A549 treated with DMSO at 1 μM for 4 hours (cell line): Measurements from ENCODE around the gene SLCO4C1. TPM values are rescaled to one million over a fixed set of nuclear protein-coding genes. Genes with fewer than 3 reads are reported as not detected.

Experiments
- total RNA-seq: library from RNA; stranded (reverse); fragments of 200-300 nt; extraction: Qiagen RNA extraction; gene quantifications from 5 replicates; pipeline ENCODE4 v1.2.3, GENCODE V29; 2022; ENCODE audit warnings: low read depth

Gene SLCO4C1, protein sequence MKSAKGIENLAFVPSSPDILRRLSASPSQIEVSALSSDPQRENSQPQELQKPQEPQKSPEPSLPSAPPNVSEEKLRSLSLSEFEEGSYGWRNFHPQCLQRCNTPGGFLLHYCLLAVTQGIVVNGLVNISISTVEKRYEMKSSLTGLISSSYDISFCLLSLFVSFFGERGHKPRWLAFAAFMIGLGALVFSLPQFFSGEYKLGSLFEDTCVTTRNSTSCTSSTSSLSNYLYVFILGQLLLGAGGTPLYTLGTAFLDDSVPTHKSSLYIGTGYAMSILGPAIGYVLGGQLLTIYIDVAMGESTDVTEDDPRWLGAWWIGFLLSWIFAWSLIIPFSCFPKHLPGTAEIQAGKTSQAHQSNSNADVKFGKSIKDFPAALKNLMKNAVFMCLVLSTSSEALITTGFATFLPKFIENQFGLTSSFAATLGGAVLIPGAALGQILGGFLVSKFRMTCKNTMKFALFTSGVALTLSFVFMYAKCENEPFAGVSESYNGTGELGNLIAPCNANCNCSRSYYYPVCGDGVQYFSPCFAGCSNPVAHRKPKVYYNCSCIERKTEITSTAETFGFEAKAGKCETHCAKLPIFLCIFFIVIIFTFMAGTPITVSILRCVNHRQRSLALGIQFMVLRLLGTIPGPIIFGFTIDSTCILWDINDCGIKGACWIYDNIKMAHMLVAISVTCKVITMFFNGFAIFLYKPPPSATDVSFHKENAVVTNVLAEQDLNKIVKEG
- 0.03 TPM in 1 of 5 replicates, not detected in the others for total RNA-seq

DNA sequence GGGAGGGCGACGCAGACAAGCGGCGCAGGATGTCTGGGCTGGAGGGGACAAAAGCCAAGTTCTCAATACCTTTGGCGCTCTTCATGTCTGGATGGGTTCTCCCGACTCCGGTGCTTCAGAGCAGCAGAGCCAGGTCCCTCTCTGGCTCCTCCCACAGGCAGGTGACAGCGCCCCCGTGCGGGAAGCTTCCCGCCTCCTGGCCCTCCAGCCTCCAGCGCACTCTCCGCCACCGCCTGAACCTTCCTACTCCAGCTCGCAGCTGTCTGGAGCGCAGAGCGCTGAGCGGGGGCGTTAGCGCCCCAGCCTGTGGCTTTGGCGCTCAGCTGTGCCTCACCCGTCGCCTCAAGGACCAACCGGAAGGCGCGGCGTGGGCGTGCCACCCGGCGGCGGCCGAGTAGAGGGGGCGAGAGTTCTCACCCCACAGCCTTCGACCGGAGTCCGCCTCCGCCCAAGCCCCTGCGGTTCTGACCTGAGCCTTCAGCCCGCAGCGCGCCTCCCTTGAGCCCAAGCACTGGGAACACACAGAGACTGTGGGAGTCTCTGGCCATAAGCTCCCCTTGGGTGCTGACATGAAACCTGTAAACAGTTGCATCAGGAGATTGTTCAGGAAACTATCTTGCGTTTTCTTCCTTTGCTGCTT lies at the start of gene SLCO4C1:
TSS of gene SLCO4C1 (minus strand) at position 107 of the 640 bp plus-strand sequence. CDS start at position 85, 22 bp downstream.

Other genes with a start within 250 kb of the SLCO4C1 start
- gene SLCO6A1, start 202.7 kb upstream of the SLCO4C1 start, total RNA-seq, result not detected in 5 replicates